GM12891 (cell line): ENCODE measurements around the gene DRD1.

Experiments
- PAX5 ChIP-seq: IDR thresholded peaks from 2 replicates; pipeline ENCODE4 v1.6.1; 2011; ENCODE audit warnings: low read length, moderate library complexity, mild to moderate bottlenecking; ENCODE audit not compliant: insufficient read depth, severe bottlenecking
- POLR2A ChIP-seq: IDR thresholded peaks from 2 replicates; pipeline ENCODE4 v1.6.1; 2011; ENCODE audit warnings: low read depth, low read length, control low read depth
- POLR2AphosphoS5 ChIP-seq: IDR thresholded peaks from 2 replicates; pipeline ENCODE4 v1.6.1; 2011; ENCODE audit warnings: low read depth, low read length, control low read depth
- TAF1 ChIP-seq: IDR thresholded peaks from 2 replicates; pipeline ENCODE4 v1.6.1; 2011; ENCODE audit warnings: low read depth, low read length, control low read depth

DNA sequence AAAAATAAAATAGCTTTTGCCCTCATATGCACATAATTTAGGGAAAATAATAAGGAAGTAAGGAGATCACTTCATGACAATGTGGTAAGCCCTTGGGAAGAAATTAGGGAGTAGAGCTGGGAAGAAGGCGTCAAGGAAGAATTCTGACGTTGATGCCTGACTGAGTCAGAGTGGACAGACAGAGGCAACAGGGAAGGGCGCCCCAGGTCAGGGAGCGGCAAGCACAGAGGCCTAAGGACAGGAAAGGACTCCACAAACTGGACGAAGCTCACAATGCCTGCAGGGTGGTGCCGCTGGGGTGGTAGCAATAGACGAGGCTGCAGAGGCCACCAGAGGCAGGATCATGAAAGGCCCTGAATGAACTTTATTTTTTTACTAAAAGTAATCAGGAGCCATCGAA is 7.6 kb downstream of the DRD1 start:
- TF ChIP-seq POLR2A (no peak), POLR2AphosphoS5 (no peak), TAF1 (no peak), PAX5 (no peak)
